GM12878 (cell line): ENCODE results near the gene TXLNB. TPM values are rescaled to one million over a fixed set of nuclear protein-coding genes. Genes with fewer than 3 reads are reported as not detected.

Experiments
- ATAC-seq: fragments of 200-7000 bp; cut with Tn5 transposase; 3 replicates; pipeline ENCODE4 v1.9.1; 2020; ENCODE audit warnings: mild to moderate bottlenecking, moderate library complexity
- BruUV-seq: library from RNA; stranded (reverse); fragments of 400-500 nt; replicated peaks from 2 replicates; lab custom pipeline; 2021; lab: Mats Ljungman, UMichigan
- CTCF ChIA-PET: fragments of 300-600 bp; sonication (Branson Sonifier 250); formaldehyde crosslinking; extraction: SDS; loops from one replicate; lab custom pipeline; 2021; ENCODE audit warnings: inconsistent platforms; lab: Yijun Ruan, JAX
- POLR2A ChIA-PET: fragments of 350-600 bp; formaldehyde crosslinking; extraction: SDS; loops from one replicate; lab custom pipeline; 2021; ENCODE audit warnings: inconsistent platforms; lab: Charles Lee
- RAD21 ChIA-PET: fragments of 300-600 bp; sonication (Branson Sonifier 250); formaldehyde crosslinking; loops from one replicate; lab custom pipeline; 2023; ENCODE audit warnings: antibody characterized with exemption; ENCODE audit not compliant: unreplicated experiment; lab: Charles Lee
- SMC1A ChIA-PET: fragments of 300-600 bp; sonication (Branson Sonifier 250); formaldehyde crosslinking; loops from one replicate; lab custom pipeline; 2023; ENCODE audit not compliant: unreplicated experiment, uncharacterized antibody; lab: Charles Lee
- DNase-seq: peaks from one replicate; pipeline ENCODE4 v3.0.0-alpha.2; 2011; ENCODE audit warnings: low read depth, low spot score
- FAIRE-seq: peaks from 3 replicates; lab custom pipeline; 2011; peaks lifted over from hg19 to GRCh38; lab: Jason Lieb, UNC
- H2AFZ ChIP-seq: 2 replicates; pipeline ENCODE4 v1.6.0; 2011; ENCODE audit warnings: low read depth, low read length, control low read depth; ENCODE audit not compliant: control insufficient read depth
- H3K27ac ChIP-seq: 2 replicates; pipeline ENCODE4 v1.5.1; 2011; ENCODE audit warnings: control low read depth; ENCODE audit not compliant: control insufficient read depth, insufficient read depth
- H3K27me3 ChIP-seq, 2 experiments: replicated peaks in 1 of 2; 2 replicates each; pipeline versions ENCODE4 v1.6.0 to v1.6.1; 2011; ENCODE audit warnings: low read length in 1 of 2; ENCODE audit not compliant: control insufficient read depth in 2 of 2, insufficient read depth in 2 of 2
- H3K36me3 ChIP-seq, 2 experiments: 2 replicates each; pipeline ENCODE4 v1.5.1; 2011; ENCODE audit warnings: low read length in 1 of 2; ENCODE audit not compliant: control insufficient read depth in 2 of 2, insufficient read depth in 2 of 2
- H3K4me1 ChIP-seq: 2 replicates; pipeline ENCODE4 v1.6.1; 2011; ENCODE audit warnings: mild to moderate bottlenecking, low read length, moderate library complexity, mixed read lengths; ENCODE audit not compliant: control insufficient read depth, insufficient read depth
- H3K4me2 ChIP-seq: 2 replicates; pipeline ENCODE4 v1.6.0; 2011; ENCODE audit warnings: control low read depth; ENCODE audit not compliant: control insufficient read depth, insufficient read depth
- H3K4me3 ChIP-seq: fragments of 200-600 bp; sonication (generic); 2 replicates; pipeline ENCODE4 v1.5.1; 2016
- H3K79me2 ChIP-seq: 2 replicates; pipeline ENCODE4 v1.6.0; 2011; ENCODE audit warnings: low read length; ENCODE audit not compliant: control insufficient read depth, insufficient read depth
- H3K9ac ChIP-seq: 2 replicates; pipeline ENCODE4 v1.8.0; 2011; ENCODE audit warnings: low read length, control low read depth, mixed read lengths; ENCODE audit not compliant: control insufficient read depth, insufficient read depth
- H3K9me3 ChIP-seq: replicated peaks from 3 replicates; pipeline ENCODE4 v1.5.1; 2011; ENCODE audit warnings: mild to moderate bottlenecking, low read length; ENCODE audit not compliant: control insufficient read depth, insufficient read depth
- H4K20me1 ChIP-seq: 2 replicates; pipeline ENCODE4 v1.6.0; 2011; ENCODE audit not compliant: control insufficient read depth, insufficient read depth
- ATF7 ChIP-seq: fragments of 450-650 bp; IDR thresholded peaks from 2 replicates; pipeline ENCODE4 v1.6.1; 2016; ENCODE audit warnings: low read depth, mild to moderate bottlenecking
- CBX3 ChIP-seq: fragments of 200-600 bp; sonication (generic); IDR thresholded peaks from 2 replicates; pipeline ENCODE4 v1.6.1; 2016; ENCODE audit warnings: low read depth, borderline replicate concordance
- CEBPB ChIP-seq, 2 experiments: fragments of 150-350 bp in 1 of 2; IDR thresholded peaks; 2 replicates each; pipeline ENCODE4 v1.6.1; 2012 to 2014; ENCODE audit warnings: low read depth in 2 of 2, low read length in 2 of 2, borderline replicate concordance in 1 of 2, inconsistent platforms in 1 of 2
- CTCF ChIP-seq, 3 experiments: IDR thresholded peaks in 2 of 3; conservative IDR thresholded peaks in 1 of 3; 2 replicates each; pipeline ENCODE4 v1.5.1; 2011; ENCODE audit warnings: low read depth in 3 of 3, low read length in 3 of 3, mild to moderate bottlenecking in 3 of 3, control low read depth in 2 of 3, moderate library complexity in 2 of 3, inconsistent platforms in 1 of 3, mixed read lengths in 1 of 3; ENCODE audit not compliant: control insufficient read depth in 2 of 3, insufficient read depth in 1 of 3; ENCODE audit errors: extremely low read depth in 1 of 3
- DPF2 ChIP-seq: fragments of 450-650 bp; IDR thresholded peaks from 2 replicates; pipeline ENCODE4 v1.6.1; 2017; ENCODE audit warnings: mild to moderate bottlenecking
- EGR1 ChIP-seq, 2 experiments: IDR thresholded peaks; 1 replicate in 1 of 2; 2 replicates in 1 of 2; pipeline ENCODE4 v1.6.1; 2011 to 2012; ENCODE audit warnings: low read depth in 2 of 2, low read length in 2 of 2, borderline replicate concordance in 1 of 2, mild to moderate bottlenecking in 1 of 2, moderate library complexity in 1 of 2
- GATAD2B ChIP-seq: fragments of 450-650 bp; conservative IDR thresholded peaks from 2 replicates; pipeline ENCODE4 v1.6.1; 2017; ENCODE audit warnings: low read depth, mild to moderate bottlenecking, moderate library complexity
- IKZF2 ChIP-seq, 2 experiments: fragments of 450-650 bp; IDR thresholded peaks; 2 replicates each; pipeline ENCODE4 v1.6.1; 2017; ENCODE audit warnings: mild to moderate bottlenecking in 2 of 2, moderate library complexity in 2 of 2
- POU2F2 ChIP-seq: IDR thresholded peaks from 3 replicates; pipeline ENCODE4 v1.6.1; 2011; ENCODE audit warnings: low read depth, mild to moderate bottlenecking, low read length, borderline replicate concordance
- TCF12 ChIP-seq: IDR thresholded peaks from 2 replicates; pipeline ENCODE4 v1.6.1; 2011; ENCODE audit warnings: low read depth, mild to moderate bottlenecking, low read length
- YY1 ChIP-seq: IDR thresholded peaks from 2 replicates; pipeline ENCODE4 v1.6.1; 2011; ENCODE audit warnings: low read depth, mild to moderate bottlenecking, low read length
- ZBED1 ChIP-seq: IDR thresholded peaks from 2 replicates; pipeline ENCODE4 v1.6.1; 2016; ENCODE audit warnings: borderline replicate concordance
- WGBS: methylation state at CpG from one replicate; pipeline ENCODE4 v1.1.6; 2016; ENCODE audit warnings: low lambda C conversion rate; ENCODE audit not compliant: insufficient replicate concordance, insufficient coverage; ENCODE audit errors: missing lambda C conversion rate; 5-methylcytosine and 5-hydroxymethylcytosine counted together
- in situ Hi-C: fragments of 300-500 bp; cut with MboI; formaldehyde crosslinking; loops from 9 replicates; pipeline ENCODE4 v1.14.3; 2018; ENCODE audit warnings: mixed read lengths
- intact Hi-C: fragments of 100-400 bp; cut with micrococcal nuclease; formaldehyde crosslinking; loops from one replicate; pipeline ENCODE4 v1.14.2; 2022; ENCODE audit not compliant: unreplicated experiment
- polyA plus RNA-seq, 11 experiments: library from polyadenylated mRNA; depleted of rRNA in 4 of 11; unstranded in 6 of 11; stranded (reverse) in 5 of 11; fragments of >200 nt; fragmentation: Nextera tagmentation in 4 of 11; fragmentation: Illumina TruSeq in 1 of 11; extraction: Ambion mirVana in 4 of 11; extraction: Trizol in 1 of 11; gene quantifications; 1 replicate in 1 of 11; 2 replicates in 10 of 11; pipeline versions ENCODE4 v1.2.1 to v1.2.3, GENCODE V29; 2011 to 2016; ENCODE audit warnings: inconsistent platforms in 2 of 11, missing spikeins in 2 of 11, low read depth in 1 of 11
- total RNA-seq, 4 experiments: library from RNA; depleted of rRNA in 3 of 4; stranded (reverse); fragments of >200 nt in 3 of 4; fragmentation: Illumina TruSeq in 1 of 4; extraction: Trizol in 1 of 4; gene quantifications; 2 replicates each; pipeline versions ENCODE4 v1.2.1 to v1.2.3, GENCODE V29; 2013 to 2021
- TF ChIP-seq, protein P1 (sequence below): fragments of 450-650 bp; IDR thresholded peaks from 2 replicates; pipeline ENCODE4 v1.6.1; 2016; ENCODE audit warnings: mild to moderate bottlenecking, moderate library complexity, borderline replicate concordance

TXLNB gene
- total and polyA plus RNA-seq, 10 of the 15 experiments (the other 5 are each of a cell fraction or from before 2014, with no cell fraction given): 0.07 to 1.3 (median 0.22) TPM; not detected in 1

- Histone ChIP-seq H2AFZ (no peak overlapping the region), H3K9me3 (peaks cover 3% of the 10 kb centered on the region; the same call in 2 of the 3 replicates), H3K27me3 (no peaks in the 10 kb centered on the region), H4K20me1 (no peaks in the 10 kb centered on the region), H3K9ac (no peak overlapping the region), H3K4me3 (no peak overlapping the region), H3K4me1 (no peaks in the 10 kb centered on the region), H3K36me3 (no peaks in the 10 kb centered on the region), H3K27ac (no peak overlapping the region), H3K79me2 (no peaks in the 10 kb centered on the region), H3K4me2 (no peak overlapping the region)
- no peak for ATAC-seq
- 48% methylated on average over 3 of the region's 3 CpGs for WGBS
- ChIA-PET CTCF (interaction anchor here (1.4 to 2.7 kb wide), 2 partner anchors 11 to 13 kb away, joined by 3 to 11 read pairs; no protein-coding TSS in a partner anchor), POLR2A (no interaction called here), RAD21 (interaction anchor here (0.9 kb wide), 1 partner anchor 159 kb away, joined by 3 read pairs; no protein-coding TSS in a partner anchor), SMC1A (interaction anchor here (0.7 kb wide), 2 partner anchors 81 to 159 kb away, joined by 3 read pairs; no protein-coding TSS in a partner anchor)
- intact Hi-C loops (no loop called here), in situ Hi-C loops (no loop called here)
- DNase-seq: no peak
- TF ChIP-seq CEBPB (IDR thresholded peaks at IDR 0.05; ENCODE audit: borderline replicate concordance in 1 of 2, low read depth in 2 of 2, low read length in 2 of 2) (no peak), YY1 (no peak), TCF12 (no peak), ZBED1 (no peak), ATF7 (no peak), POU2F2 (no peak), DPF2 (no peak), IKZF2 (IDR thresholded peaks at IDR 0.05) (no peak), GATAD2B (no peak), CTCF (IDR thresholded peaks at IDR 0.05 in 2 of 3, conservative IDR thresholded peaks at IDR 0.05 in 1 of 3; ENCODE audit: control insufficient read depth in 2 of 3, extremely low read depth in 1 of 3, insufficient read depth in 1 of 3, low read depth in 3 of 3, low read length in 3 of 3) (no peak), EGR1 (IDR thresholded peaks at IDR 0.05; ENCODE audit: borderline replicate concordance in 1 of 2, low read depth in 2 of 2, low read length in 2 of 2) (no peak), CBX3 (no peak)
- TF ChIP-seq, protein P1, sequence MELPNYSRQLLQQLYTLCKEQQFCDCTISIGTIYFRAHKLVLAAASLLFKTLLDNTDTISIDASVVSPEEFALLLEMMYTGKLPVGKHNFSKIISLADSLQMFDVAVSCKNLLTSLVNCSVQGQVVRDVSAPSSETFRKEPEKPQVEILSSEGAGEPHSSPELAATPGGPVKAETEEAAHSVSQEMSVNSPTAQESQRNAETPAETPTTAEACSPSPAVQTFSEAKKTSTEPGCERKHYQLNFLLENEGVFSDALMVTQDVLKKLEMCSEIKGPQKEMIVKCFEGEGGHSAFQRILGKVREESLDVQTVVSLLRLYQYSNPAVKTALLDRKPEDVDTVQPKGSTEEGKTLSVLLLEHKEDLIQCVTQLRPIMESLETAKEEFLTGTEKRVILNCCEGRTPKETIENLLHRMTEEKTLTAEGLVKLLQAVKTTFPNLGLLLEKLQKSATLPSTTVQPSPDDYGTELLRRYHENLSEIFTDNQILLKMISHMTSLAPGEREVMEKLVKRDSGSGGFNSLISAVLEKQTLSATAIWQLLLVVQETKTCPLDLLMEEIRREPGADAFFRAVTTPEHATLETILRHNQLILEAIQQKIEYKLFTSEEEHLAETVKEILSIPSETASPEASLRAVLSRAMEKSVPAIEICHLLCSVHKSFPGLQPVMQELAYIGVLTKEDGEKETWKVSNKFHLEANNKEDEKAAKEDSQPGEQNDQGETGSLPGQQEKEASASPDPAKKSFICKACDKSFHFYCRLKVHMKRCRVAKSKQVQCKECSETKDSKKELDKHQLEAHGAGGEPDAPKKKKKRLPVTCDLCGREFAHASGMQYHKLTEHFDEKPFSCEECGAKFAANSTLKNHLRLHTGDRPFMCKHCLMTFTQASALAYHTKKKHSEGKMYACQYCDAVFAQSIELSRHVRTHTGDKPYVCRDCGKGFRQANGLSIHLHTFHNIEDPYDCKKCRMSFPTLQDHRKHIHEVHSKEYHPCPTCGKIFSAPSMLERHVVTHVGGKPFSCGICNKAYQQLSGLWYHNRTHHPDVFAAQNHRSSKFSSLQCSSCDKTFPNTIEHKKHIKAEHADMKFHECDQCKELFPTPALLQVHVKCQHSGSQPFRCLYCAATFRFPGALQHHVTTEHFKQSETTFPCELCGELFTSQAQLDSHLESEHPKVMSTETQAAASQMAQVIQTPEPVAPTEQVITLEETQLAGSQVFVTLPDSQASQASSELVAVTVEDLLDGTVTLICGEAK: no peak
- FAIRE-seq: no peak
- no TSS peak for BruUV-seq
Measured at GRCh38 chr6:139205843-139206242, 86.0 kb downstream of the TXLNB start.
